HG02973 (cell line): ENCODE results near the gene TRIM61.
A peak's percentile ranks its signal among the peaks of the same experiment; 100 is the strongest.
"Not testable (repeated sequence)": the region's sequence is repeated elsewhere in the genome, so short reads cannot be mapped to it uniquely, and the experiment has no call there.

ENCODE experiments used
- ATAC-seq: cut with Tn5 transposase; IDR thresholded peaks from one replicate; pipeline ENCODE4 v1.9.1; 2021; ENCODE audit warnings: moderate library complexity; ENCODE audit not compliant: unreplicated experiment

The TRIM61 gene

DNA sequence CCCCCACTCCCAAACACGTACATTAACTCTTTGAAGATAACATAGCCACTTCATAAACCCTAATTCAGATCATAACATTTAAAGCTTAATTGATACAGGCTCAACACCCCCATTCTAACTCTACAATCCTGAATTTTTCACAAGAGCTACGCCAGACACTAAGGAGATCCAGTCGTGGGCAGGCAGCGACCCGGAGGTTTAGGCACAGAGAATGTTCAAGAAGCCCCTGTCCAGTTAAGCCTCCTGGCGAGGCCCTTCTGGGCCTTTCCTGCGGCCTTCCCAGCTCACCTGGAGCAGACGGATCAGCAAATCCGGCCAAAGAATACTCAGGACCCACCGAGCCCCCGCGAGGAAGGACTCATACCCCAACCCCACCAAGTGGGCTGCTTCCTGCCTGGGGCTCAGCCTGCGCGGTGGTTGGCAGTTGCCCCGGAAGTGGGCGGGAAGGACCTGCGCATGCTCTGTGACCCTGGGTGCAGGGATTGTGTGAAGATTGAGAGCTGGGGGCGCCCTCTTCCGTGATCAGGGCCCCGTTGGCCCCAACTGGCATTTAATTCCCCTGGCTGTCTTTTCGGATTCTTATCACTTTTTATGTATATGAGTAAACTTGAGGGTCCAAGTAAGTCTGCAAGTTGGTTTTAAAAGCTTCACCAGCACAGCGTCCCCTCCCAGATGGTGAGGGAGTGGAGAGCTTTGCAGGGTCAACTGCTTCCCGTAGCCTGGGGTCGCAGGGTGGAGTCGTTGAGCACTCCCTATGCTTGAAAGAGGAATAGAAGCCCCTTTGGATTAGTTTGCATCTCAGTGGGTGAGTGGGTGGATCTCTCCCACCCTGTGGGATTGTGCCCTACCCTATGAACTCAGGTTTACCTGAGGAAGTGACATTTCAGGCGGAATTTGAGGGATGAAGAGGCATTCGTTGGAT lies at the start of gene TRIM61:
TRIM61 (minus strand) TSS at position 415 of the 922 bp plus-strand sequence. CDS start 7,655 bp downstream, outside the sequence.
- ATAC-seq, result peak; percentile 99

- not testable (repeated sequence) for ATAC-seq
Measured at GRCh38 chr4:165025782-165026181, 48.3 kb upstream of the TRIM61 start.

DNA sequence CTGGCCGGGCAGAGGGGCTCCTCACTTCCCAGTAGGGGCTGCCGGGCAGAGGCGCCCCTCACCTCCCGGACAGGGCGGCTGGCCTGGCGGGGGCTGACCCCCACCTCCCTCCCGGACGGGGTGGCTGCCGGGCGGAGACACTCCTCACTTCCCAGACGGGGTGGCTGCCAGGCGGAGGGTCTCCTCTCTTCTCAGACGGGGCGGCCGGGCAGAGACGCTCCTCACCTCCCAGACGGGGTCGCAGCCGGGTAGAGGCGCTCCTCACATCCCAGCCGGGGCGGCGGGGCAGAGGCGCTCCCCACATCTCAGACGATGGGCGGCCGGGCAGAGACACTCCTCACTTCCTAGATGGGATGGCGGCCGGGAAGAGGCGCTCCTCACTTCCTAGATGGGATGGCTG lies 42.5 kb upstream of the TRIM61 start:
- ATAC-seq, result not testable (repeated sequence)

- peak; percentile 54 for ATAC-seq
Measured at GRCh38 chr4:165016971-165017370, 39.5 kb upstream of the TRIM61 start.

- no peak for ATAC-seq
Measured at GRCh38 chr4:165013691-165014090, 36.2 kb upstream of the TRIM61 start.

DNA sequence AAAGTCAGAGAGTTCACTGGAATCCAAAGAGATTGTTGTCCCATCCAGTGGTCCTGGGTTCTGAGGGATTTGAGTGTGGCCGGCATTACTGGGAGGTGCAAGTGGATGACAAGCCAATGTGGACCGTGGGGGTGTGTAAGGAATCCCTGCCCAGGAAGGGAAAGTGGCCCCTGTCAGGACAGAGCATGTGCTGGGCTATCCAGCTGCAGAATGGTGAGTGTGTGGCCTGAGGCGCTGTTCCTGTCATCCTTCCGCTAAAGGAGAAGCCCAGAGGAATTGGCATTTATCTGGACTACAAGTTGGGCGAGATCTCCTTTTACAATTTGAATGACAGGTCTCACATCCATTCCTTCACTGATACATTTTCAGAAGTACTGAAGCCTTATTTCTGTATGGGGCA lies 33.9 kb upstream of the TRIM61 start:
- no peak for ATAC-seq

DNA sequence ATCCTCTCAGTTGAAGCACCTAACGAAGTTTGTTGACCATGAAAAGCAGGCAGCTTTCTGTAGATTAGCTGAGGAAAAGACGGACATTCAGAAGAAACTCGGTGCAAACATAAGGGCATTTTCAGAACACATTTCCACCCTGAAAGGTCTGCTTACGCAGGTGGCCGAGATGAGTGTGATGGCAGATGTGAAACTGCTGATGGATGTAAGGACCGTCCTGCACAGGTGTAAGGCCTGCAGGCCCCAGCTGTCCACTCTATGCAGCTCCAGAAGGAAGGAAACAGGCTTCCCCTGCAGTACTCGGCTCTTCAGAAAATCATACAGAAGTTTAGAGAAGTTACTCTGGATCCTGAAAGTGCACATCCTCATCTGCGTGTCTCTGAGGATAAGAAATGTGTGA lies 33.5 kb upstream of the TRIM61 start:
- ATAC-seq, result no peak

- no peak for ATAC-seq
Measured at GRCh38 chr4:165010487-165010886, 33.0 kb upstream of the TRIM61 start.

GRCh38 chr4:165009493-165010227 lies 32.2 kb upstream of the TRIM61 start:
- peak; percentile 47 for ATAC-seq

DNA sequence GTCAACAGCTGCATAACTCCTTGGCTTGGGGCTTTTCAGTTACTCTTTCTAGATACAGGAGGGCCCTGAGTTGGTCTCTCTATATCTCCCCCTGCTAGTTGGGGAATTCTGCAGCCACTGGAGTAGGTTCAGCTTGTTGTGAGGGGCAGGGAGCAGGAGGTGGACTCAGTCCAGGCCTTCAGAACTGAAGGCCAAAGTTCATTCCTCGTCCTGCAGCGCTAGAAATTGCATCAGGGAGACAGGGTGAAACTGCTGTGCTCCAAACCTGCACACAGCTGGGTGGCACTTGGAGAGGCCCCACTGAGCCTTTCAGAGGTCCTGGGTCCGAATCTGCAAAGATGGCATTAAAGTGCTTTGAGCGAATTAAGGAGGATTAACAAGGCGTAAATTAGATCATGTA lies 29.4 kb upstream of the TRIM61 start:
- no peak for ATAC-seq

DNA sequence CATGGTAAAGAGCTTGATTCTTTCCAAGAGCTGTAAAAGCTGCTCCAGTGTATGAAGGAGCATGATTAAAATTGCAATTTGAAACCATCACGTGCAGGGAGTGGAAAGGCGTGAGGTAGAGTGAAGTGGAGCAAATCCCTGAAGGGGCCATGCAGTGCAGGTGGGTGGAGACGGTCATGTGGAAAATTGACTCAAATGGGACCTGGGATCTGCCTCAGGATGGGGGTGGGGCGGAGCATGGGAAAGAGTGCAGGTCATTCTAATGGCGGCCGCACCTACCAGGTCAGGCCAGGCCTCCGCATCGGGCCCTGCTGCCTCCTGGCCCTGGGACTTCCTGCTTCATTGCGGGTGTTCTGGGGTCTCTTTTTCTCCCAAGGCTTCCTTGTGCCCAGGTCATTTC lies 29.0 kb upstream of the TRIM61 start:
- no peak for ATAC-seq

DNA sequence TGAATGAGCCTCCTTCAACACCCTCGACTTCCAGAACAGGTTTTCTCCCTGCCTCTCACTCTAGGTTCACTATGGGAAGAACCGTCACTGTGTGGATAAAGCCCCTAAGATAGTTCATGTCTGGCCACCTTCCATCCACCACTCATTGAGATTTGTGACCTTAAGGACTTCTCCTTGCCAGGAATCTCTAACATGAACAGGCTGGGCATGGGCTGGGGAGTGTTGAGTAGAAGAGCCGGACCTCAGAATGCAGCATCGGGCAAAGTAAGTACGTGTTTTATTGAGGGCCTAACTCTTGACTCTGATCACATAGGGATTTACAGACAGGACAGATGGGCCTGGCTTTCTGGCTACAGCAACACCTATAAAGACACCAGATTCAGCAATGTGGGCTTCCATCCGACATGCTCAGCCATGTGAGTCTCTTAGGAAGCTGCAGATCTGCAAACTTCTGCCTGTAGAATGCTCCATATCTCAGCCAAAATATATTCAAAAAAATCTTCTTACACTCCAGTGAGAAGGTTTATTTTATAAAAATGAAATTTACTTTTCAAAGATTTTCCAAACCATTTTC lies 28.0 kb upstream of the TRIM61 start:
- no peak for ATAC-seq

- not testable (repeated sequence) for ATAC-seq
Measured at GRCh38 chr4:165001957-165002356, 24.5 kb upstream of the TRIM61 start.

DNA sequence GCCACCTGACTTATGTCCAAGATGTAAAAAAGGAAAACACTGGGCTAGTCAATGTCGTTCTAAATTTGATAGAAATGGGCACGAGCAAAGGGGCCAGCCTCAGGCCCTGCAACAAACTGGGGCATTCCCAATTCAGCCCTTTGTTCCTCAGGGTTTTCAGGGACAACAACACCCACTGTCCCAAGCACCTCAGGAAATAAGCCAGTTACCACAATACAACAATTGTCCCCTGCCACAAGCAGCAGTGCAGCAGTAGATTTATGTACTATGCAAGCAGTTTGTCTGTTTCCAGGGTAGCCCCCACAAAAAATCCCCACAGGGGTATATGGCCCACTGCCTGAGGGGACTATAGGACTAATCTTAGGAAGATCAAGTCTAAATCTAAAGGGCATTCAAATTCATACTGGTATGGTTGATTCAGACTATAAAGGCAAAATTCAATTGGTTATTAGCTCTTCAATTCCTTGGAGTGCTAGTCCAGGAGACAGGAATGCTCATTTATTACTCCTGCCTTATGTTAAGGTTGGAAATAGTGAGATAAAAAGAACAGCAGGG lies 21.1 kb upstream of the TRIM61 start:
- ATAC-seq, result not testable (repeated sequence)

DNA sequence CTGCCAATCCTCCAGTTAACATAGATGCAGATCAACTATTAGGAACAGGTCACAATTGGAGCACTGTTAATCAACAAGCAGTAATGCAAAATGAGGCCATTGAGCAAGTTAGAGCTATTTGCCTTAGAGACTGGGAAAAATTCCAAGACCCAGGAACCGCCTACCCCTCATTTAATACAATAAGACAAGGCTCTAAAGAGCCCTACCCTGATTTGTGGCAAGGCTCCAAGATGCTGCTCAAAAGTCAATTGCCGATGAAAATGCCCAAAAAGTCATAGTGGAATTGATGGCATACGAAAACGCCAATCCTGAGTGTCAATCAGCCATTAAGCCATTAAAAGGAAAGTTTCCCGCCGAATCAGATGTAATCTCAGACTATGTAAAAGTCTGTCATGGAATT lies 20.5 kb upstream of the TRIM61 start:
- ATAC-seq, result no peak

DNA sequence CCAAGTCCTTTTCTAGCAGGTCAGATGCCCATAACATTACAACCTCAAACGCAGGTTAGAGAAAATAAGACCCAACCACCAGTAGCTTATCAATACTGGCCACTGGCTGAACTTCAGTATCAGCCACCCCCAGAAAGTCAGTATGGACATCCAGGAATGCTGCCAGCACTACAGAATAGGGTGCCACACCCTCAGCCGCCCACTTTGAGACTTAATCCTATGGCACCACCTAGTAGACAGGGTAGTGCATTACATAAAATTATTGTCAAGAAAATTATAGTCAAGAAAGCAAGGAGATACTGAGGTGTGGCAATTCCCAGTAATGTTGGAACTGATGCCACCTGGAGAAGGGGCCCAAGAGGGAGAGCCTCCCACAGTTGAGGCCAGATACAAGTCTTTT lies 19.9 kb upstream of the TRIM61 start:
- ATAC-seq, result no peak

DNA sequence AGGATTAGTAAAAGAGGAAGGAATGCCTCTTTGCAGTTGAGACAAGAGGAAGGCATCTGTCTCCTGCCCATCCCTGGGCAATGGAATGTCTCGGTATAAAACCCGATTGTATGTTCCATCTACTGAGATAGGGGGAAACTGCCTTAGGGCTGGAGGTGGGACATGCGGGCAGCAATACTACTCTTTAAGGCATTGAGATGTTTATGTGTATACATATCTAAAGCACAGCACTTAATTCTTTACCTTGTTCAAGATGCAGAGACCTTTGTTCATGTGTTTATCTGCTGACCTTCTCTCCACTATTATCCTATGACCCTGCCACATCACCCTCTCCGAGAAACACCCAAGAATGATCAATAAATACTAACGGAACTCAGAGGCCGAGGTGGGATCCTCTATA lies 18.7 kb upstream of the TRIM61 start:
- not testable (repeated sequence) for ATAC-seq

GRCh38 chr4:164990786-164991185 lies 13.3 kb upstream of the TRIM61 start:
- ATAC-seq, result not testable (repeated sequence)

DNA sequence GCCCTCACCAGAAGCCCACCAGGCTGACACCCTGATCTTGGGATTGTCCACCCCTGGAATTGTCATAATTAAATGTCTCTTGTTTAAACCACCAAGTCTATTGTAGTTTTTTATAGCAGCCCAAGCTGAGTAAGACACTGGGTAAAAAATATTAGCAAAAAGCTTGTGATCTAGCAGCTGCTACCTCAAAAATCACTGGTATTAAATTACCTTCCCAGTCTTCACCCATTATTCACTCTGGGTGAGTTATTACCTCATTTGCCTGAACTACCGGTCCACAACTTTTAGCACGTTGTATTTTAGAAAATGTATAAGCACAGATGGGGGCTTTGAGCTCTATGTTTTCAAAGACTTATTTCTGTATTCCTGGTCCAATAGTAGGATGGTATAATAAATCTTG lies 12.0 kb upstream of the TRIM61 start:
- ATAC-seq, result no peak

DNA sequence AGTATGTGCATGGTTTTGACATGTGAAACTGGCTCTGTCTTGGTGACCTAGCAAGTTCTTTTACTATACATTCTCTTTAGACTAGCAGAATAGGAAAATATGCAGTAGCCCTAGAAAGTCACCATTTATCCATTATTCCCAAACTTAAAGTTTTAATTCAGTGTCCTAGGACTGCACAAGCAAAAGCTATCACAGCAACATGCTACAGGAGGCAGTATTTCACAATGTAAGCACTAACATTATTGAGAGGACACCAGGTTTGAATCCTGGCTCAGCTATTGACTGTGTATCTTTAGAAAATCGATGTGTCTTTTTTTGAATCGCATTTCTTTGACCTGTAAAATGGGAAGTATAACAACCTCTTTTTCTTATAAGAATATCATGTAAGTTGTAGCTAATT lies 5.5 kb downstream of the TRIM61 start:
- not testable (repeated sequence) for ATAC-seq

GRCh38 chr4:164959896-164960295 lies 17.6 kb downstream of the TRIM61 start:
- no peak for ATAC-seq
